ENCODE data around the gene ARAF. TPM values are rescaled to one million over a fixed set of nuclear protein-coding genes. Genes with fewer than 3 reads are reported as not detected.

Gene ARAF
- total and polyA plus RNA-seq, 4 donors: 32.6 to 85.9 (median 47.0) TPM

DNA sequence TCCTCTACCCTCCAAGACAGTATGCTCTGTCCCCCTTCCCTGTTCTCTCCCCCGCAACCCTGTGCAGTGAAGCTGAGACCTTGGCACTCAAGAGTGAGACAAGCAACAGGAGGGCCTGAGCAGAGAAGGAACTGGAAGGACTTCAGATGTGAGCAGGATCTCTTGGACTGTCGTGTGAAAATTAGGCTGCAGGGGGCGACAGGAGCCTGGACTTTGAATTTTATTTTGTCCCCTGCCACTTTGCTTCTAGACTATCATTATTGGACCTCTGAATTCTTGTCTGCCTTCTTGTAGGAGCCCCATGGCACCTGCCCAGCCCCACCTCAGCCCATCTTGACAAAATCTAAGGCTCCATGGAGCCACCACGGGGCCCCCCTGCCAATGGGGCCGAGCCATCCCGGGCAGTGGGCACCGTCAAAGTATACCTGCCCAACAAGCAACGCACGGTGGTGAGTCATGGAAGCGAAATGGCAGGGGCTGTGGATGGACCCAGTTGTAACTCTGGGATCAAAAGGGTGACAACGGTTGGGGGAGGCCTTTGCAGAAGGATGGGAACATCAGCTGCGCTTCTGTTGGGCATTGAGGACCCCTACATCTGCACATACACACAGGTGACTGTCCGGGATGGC lies 1.7 kb downstream of the ARAF start:
- Histone ChIP-seq H3K27ac (ENCODE audit: low read depth in 1 of 2, low read length in 1 of 2) (no peak overlapping the region), H3K4me1 (ENCODE audit: control insufficient read depth in 5 of 5, insufficient read depth in 5 of 5, low read length in 5 of 5) (peaks cover 0 to 3% (median 0%) of the 10 kb centered on the region in 5 donors), H3K4me3 (no peak overlapping the region), H3K9me3 (ENCODE audit: control insufficient read depth in 4 of 4, insufficient read depth in 3 of 4, low read length in 3 of 4) (peaks cover 0 to 3% (median 1%) of the 10 kb centered on the region in 4 donors), H3K9ac (ENCODE audit: insufficient read depth in 1 of 2, low read length in 2 of 2) (no peak overlapping the region), H3K27me3 (ENCODE audit: control insufficient read depth in 3 of 3, insufficient read depth in 3 of 3, low read length in 2 of 3) (no peaks in the 10 kb centered on the region), H3K36me3 (ENCODE audit: control insufficient read depth in 4 of 4, insufficient read depth in 4 of 4, low read length in 4 of 4) (peaks cover 0 to 17% (median 12%) of the 10 kb centered on the region in 4 donors)
- no peak for DNase-seq
- TF ChIP-seq, protein P1, sequence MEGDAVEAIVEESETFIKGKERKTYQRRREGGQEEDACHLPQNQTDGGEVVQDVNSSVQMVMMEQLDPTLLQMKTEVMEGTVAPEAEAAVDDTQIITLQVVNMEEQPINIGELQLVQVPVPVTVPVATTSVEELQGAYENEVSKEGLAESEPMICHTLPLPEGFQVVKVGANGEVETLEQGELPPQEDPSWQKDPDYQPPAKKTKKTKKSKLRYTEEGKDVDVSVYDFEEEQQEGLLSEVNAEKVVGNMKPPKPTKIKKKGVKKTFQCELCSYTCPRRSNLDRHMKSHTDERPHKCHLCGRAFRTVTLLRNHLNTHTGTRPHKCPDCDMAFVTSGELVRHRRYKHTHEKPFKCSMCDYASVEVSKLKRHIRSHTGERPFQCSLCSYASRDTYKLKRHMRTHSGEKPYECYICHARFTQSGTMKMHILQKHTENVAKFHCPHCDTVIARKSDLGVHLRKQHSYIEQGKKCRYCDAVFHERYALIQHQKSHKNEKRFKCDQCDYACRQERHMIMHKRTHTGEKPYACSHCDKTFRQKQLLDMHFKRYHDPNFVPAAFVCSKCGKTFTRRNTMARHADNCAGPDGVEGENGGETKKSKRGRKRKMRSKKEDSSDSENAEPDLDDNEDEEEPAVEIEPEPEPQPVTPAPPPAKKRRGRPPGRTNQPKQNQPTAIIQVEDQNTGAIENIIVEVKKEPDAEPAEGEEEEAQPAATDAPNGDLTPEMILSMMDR (IDR thresholded peaks at IDR 0.05; ENCODE audit: control extremely low read depth, extremely low read depth): no peak
- 76 to 86% methylated on average over 13 of the region's 13 CpGs for WGBS, 2 donors
- ATAC-seq (ENCODE audit: insufficient read depth, low FRiP score): no peak

GRCh38 chrX:47563801-47564315 lies 2.9 kb downstream of the ARAF start:
- Histone ChIP-seq H3K9me3 (ENCODE audit: control insufficient read depth in 4 of 4, insufficient read depth in 3 of 4, low read length in 3 of 4) (peaks cover 0 to 3% (median 1%) of the 10 kb centered on the region in 4 donors), H3K27me3 (ENCODE audit: control insufficient read depth in 3 of 3, insufficient read depth in 3 of 3, low read length in 2 of 3) (no peaks in the 10 kb centered on the region)
- 72 to 82% methylated on average over 8 of the region's 8 CpGs for WGBS, 2 donors

DNA sequence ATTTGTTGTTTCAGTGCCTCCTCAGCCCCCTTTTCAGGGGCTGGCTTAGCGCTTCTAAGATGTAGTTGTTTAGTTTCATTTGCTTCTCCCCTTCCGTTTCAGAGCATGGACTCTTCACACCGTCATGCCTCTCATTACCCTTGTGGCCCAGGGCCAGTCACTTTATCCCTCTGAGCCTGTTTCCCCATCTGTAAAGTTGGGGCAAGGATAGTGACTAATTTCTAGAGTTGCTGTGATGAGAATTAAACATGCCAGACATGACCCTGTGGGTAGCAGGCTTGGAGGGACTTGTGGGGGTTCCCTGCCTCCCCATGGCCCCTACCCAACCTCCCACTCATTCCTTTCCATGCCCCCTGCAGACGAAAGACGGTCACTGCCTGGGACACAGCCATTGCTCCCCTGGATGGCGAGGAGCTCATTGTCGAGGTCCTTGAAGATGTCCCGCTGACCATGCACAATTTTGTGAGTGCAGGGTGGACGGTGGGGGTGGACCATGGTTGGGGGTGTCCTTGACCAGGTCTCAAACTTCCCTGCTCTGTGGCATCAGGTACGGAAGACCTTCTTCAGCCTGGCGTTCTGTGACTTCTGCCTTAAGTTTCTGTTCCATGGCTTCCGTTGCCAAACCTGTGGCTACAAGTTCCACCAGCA lies 3.6 kb downstream of the ARAF start:
- TF ChIP-seq, protein P1 (IDR thresholded peaks at IDR 0.05; ENCODE audit: control extremely low read depth, extremely low read depth): no peak

More at GRCh38 chrX:47563801-47564315, 2.9 kb downstream of the ARAF start:
- TF ChIP-seq, protein P1 (IDR thresholded peaks at IDR 0.05; ENCODE audit: control extremely low read depth, extremely low read depth): no peak
- Histone ChIP-seq H3K27ac (ENCODE audit: low read depth in 1 of 2, low read length in 1 of 2) (no peak overlapping the region), H3K4me1 (ENCODE audit: control insufficient read depth in 5 of 5, insufficient read depth in 5 of 5, low read length in 5 of 5) (peaks cover 0 to 3% (median 0%) of the 10 kb centered on the region in 5 donors), H3K9ac (ENCODE audit: insufficient read depth in 1 of 2, low read length in 2 of 2) (no peak overlapping the region), H3K36me3 (ENCODE audit: control insufficient read depth in 4 of 4, insufficient read depth in 4 of 4, low read length in 4 of 4) (peaks cover 0 to 23% (median 12%) of the 10 kb centered on the region in 4 donors), H3K4me3 (no peak overlapping the region)
- ATAC-seq (ENCODE audit: insufficient read depth, low FRiP score) (no peak), DNase-seq (no peak)

More for the DNA sequence above, 3.6 kb downstream of the ARAF start:
- H3K27ac ChIP-seq (ENCODE audit: low read depth in 1 of 2, low read length in 1 of 2): no peak overlapping the region
- no peak for DNase-seq
- H3K27me3 ChIP-seq (ENCODE audit: control insufficient read depth in 3 of 3, insufficient read depth in 3 of 3, low read length in 2 of 3): no peaks in the 10 kb centered on the region
- peaks cover 0 to 26% (median 12%) of the 10 kb centered on the region in 4 donors for H3K36me3 ChIP-seq (ENCODE audit: control insufficient read depth in 4 of 4, insufficient read depth in 4 of 4, low read length in 4 of 4)
- H3K4me3 ChIP-seq: no peak overlapping the region
- WGBS, 2 donors: 78 to 89% methylated on average over 12 of the region's 12 CpGs
- no peak for ATAC-seq (ENCODE audit: insufficient read depth, low FRiP score)
- H3K9me3 ChIP-seq (ENCODE audit: control insufficient read depth in 4 of 4, insufficient read depth in 3 of 4, low read length in 3 of 4): peaks cover 0 to 3% (median 1%) of the 10 kb centered on the region in 4 donors
- H3K9ac ChIP-seq (ENCODE audit: insufficient read depth in 1 of 2, low read length in 2 of 2): no peak overlapping the region
- H3K4me1 ChIP-seq (ENCODE audit: control insufficient read depth in 5 of 5, insufficient read depth in 5 of 5, low read length in 5 of 5): peaks cover 0 to 3% (median 0%) of the 10 kb centered on the region in 5 donors
